Measurements from ENCODE around the gene PDZRN4.

Gene PDZRN4

GRCh38 chr12:41520869-41521268 is 332.7 kb downstream of the PDZRN4 start:
- no peak overlapping the region for H3K9ac ChIP-seq (ENCODE audit: low read depth, low read length)
- H3K27me3 ChIP-seq (ENCODE audit: control insufficient read depth, insufficient read depth, low read length), result no peaks in the 10 kb centered on the region
- no peaks in the 10 kb centered on the region for H3K9me3 ChIP-seq (replicated peaks; ENCODE audit: low read length)
- H3K4me2 ChIP-seq (ENCODE audit: low read length), result no peak overlapping the region
- peaks cover 14% of the 10 kb centered on the region for H3K4me1 ChIP-seq (ENCODE audit: control insufficient read depth, insufficient read depth, low read length)
- no peaks in the 10 kb centered on the region for H3K36me3 ChIP-seq (ENCODE audit: insufficient read depth, low read length)
- H3K4me3 ChIP-seq (ENCODE audit: low read length), result no peak overlapping the region

DNA sequence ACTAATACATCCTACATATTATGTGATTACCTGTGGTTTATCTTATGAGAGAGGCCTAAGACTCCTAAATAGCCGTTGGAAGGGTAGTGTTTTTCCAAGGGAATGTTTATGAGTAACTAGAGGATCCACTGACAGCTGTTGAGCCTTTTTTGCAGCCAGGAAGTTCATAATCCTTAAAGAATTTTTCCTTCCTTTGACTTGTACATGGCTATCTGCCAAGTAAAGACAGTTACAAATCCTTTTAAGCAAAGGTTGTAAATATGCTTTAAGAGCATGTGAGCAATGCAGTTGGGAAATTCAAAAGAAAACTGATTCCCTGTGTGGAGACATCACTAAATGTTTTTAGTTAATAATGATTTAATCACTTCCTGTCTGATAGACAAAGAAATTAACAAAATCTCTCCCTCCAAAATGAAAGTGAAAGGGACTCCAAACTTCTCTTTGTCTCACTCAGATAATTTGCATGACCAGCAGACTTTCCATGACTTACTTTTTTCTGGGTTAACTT is 333.8 kb downstream of the PDZRN4 start:
- H3K36me3 ChIP-seq (ENCODE audit: insufficient read depth, low read length), result no peaks in the 10 kb centered on the region
- peak overlapping the region; percentile 61 for H3K9ac ChIP-seq (ENCODE audit: low read depth, low read length)
- H3K27me3 ChIP-seq (ENCODE audit: control insufficient read depth, insufficient read depth, low read length), result no peaks in the 10 kb centered on the region
- H3K9me3 ChIP-seq (replicated peaks; ENCODE audit: low read length), result no peaks in the 10 kb centered on the region
- peaks cover 14% of the 10 kb centered on the region for H3K4me1 ChIP-seq (ENCODE audit: control insufficient read depth, insufficient read depth, low read length)
- H3K4me2 ChIP-seq (ENCODE audit: low read length), result peak overlapping the region; percentile 74
- peak overlapping the region; percentile 50 for H3K4me3 ChIP-seq (ENCODE audit: low read length)

DNA sequence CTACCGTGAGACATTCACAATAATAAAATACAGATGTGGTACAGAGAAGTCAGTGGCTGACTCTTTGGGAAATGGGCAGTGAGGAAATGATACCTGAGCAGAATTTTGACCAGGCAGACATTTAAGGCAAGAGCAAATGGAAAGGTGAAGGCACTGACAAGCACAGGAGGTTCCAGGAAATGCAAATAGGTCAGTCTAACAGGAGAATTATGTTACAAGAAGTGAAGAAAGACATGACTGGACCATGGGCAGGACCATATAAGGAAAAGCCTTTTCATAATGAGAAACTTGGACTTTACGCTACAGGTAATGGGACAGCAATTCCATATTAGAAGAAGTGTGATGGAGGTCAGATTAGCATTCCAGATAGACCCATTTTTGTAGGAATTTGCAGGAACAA is 338.9 kb downstream of the PDZRN4 start:
- no peak overlapping the region for H3K4me3 ChIP-seq (ENCODE audit: low read length)
- no peak overlapping the region for H3K9ac ChIP-seq (ENCODE audit: low read depth, low read length)
- peaks cover 10% of the 10 kb centered on the region for H3K4me1 ChIP-seq (ENCODE audit: control insufficient read depth, insufficient read depth, low read length)
- H3K36me3 ChIP-seq (ENCODE audit: insufficient read depth, low read length), result no peaks in the 10 kb centered on the region
- no peak overlapping the region for H3K4me2 ChIP-seq (ENCODE audit: low read length)
- H3K9me3 ChIP-seq (replicated peaks; ENCODE audit: low read length), result no peaks in the 10 kb centered on the region
- no peaks in the 10 kb centered on the region for H3K27me3 ChIP-seq (ENCODE audit: control insufficient read depth, insufficient read depth, low read length)

DNA sequence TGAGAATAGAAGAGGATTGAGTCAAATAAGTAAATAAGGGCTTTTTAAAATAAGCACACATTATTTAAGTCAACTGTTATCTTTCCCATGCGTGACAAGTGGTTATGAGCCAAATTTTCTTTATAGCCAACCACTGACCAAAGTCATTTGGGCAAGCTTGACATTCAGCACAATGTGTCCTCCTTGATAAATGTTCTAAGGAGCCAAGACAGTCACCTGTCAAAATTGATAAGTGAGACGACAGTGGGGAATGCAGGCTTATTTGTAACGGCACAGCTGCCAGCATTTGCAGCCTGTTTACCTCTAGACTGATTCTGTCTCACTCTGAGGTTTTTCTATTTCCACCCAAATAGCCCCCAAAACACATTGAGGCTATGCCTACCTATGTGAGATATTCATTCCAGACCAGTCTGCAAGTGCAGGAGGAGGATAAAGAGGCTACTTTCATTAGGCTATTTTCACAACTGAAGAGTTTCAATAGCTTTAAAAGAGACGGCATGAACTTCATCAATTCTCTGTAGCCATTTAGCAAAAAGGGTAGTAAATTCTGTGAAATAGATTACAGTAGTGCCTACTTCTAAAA is 339.5 kb downstream of the PDZRN4 start:
- no peak overlapping the region for H3K4me2 ChIP-seq (ENCODE audit: low read length)
- no peaks in the 10 kb centered on the region for H3K36me3 ChIP-seq (ENCODE audit: insufficient read depth, low read length)

GRCh38 chr12:41528874-41529273 is 340.8 kb downstream of the PDZRN4 start:
- Histone ChIP-seq H3K9ac (ENCODE audit: low read depth, low read length) (no peak overlapping the region), H3K4me2 (ENCODE audit: low read length) (no peak overlapping the region), H3K27me3 (ENCODE audit: control insufficient read depth, insufficient read depth, low read length) (no peaks in the 10 kb centered on the region)

More for the DNA sequence above, 339.5 kb downstream of the PDZRN4 start:
- Histone ChIP-seq H3K27me3 (ENCODE audit: control insufficient read depth, insufficient read depth, low read length) (no peaks in the 10 kb centered on the region), H3K4me3 (ENCODE audit: low read length) (no peak overlapping the region), H3K9me3 (replicated peaks; ENCODE audit: low read length) (no peaks in the 10 kb centered on the region), H3K9ac (ENCODE audit: low read depth, low read length) (no peak overlapping the region), H3K4me1 (ENCODE audit: control insufficient read depth, insufficient read depth, low read length) (peaks cover 5% of the 10 kb centered on the region)

GRCh38 chr12:41530441-41530840 is 342.3 kb downstream of the PDZRN4 start:
- no peaks in the 10 kb centered on the region for H3K36me3 ChIP-seq (ENCODE audit: insufficient read depth, low read length)
- H3K4me3 ChIP-seq (ENCODE audit: low read length), result no peak overlapping the region
- no peak overlapping the region for H3K9ac ChIP-seq (ENCODE audit: low read depth, low read length)
- H3K27me3 ChIP-seq (ENCODE audit: control insufficient read depth, insufficient read depth, low read length), result no peaks in the 10 kb centered on the region
- no peaks in the 10 kb centered on the region for H3K4me1 ChIP-seq (ENCODE audit: control insufficient read depth, insufficient read depth, low read length)
- no peak overlapping the region for H3K4me2 ChIP-seq (ENCODE audit: low read length)
- H3K9me3 ChIP-seq (replicated peaks; ENCODE audit: low read length), result no peaks in the 10 kb centered on the region

More at GRCh38 chr12:41528874-41529273, 340.8 kb downstream of the PDZRN4 start:
- no peaks in the 10 kb centered on the region for H3K36me3 ChIP-seq (ENCODE audit: insufficient read depth, low read length)
- H3K9me3 ChIP-seq (replicated peaks; ENCODE audit: low read length), result no peaks in the 10 kb centered on the region
- no peak overlapping the region for H3K4me3 ChIP-seq (ENCODE audit: low read length)
- H3K4me1 ChIP-seq (ENCODE audit: control insufficient read depth, insufficient read depth, low read length), result no peaks in the 10 kb centered on the region

DNA sequence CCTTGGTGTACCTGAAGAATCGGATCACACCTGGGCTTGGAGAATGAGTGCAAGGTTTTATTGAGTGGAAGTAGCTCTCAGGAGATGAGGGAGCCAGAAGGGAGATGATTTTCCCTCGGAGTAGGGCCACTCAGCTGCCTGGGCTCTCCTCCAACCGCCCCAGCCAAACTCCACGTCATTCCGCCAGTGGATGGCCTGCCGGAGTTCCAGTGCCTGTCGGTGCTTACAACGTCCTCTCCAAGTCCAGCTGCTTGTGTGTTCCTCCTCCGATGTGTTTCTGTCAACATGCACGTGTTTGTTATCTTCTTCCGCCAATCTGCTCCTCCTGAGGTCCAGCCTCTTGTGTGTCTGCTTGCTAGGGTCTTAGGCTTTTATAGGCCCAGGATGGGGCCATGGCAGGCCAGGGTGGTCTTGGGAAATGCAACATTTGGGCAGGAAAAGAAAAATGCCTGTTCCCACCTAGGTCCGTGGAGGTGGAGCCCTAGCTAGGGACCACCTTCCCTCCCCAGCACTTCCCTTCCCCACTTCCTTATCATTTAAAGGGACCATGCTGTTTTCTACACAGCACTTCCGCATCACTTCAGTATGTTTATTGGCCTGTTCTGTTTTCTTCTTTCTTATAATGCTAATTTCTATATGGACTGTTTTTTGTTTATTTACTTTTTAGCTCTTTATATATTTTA is 343.2 kb downstream of the PDZRN4 start:
- no peaks in the 10 kb centered on the region for H3K4me1 ChIP-seq (ENCODE audit: control insufficient read depth, insufficient read depth, low read length)
- H3K4me3 ChIP-seq (ENCODE audit: low read length), result no peak overlapping the region
- H3K9ac ChIP-seq (ENCODE audit: low read depth, low read length), result no peak overlapping the region
- no peaks in the 10 kb centered on the region for H3K36me3 ChIP-seq (ENCODE audit: insufficient read depth, low read length)
- H3K9me3 ChIP-seq (replicated peaks; ENCODE audit: low read length), result no peaks in the 10 kb centered on the region
- no peaks in the 10 kb centered on the region for H3K27me3 ChIP-seq (ENCODE audit: control insufficient read depth, insufficient read depth, low read length)
- H3K4me2 ChIP-seq (ENCODE audit: low read length), result no peak overlapping the region

- no peaks in the 10 kb centered on the region for H3K36me3 ChIP-seq (ENCODE audit: insufficient read depth, low read length)
- H3K9me3 ChIP-seq (replicated peaks; ENCODE audit: low read length), result no peaks in the 10 kb centered on the region
- no peak overlapping the region for H3K4me3 ChIP-seq (ENCODE audit: low read length)
- no peaks in the 10 kb centered on the region for H3K27me3 ChIP-seq (ENCODE audit: control insufficient read depth, insufficient read depth, low read length)
- no peak overlapping the region for H3K4me2 ChIP-seq (ENCODE audit: low read length)
- no peaks in the 10 kb centered on the region for H3K4me1 ChIP-seq (ENCODE audit: control insufficient read depth, insufficient read depth, low read length)
- no peak overlapping the region for H3K9ac ChIP-seq (ENCODE audit: low read depth, low read length)
Measured at GRCh38 chr12:41532072-41532471, 344.0 kb downstream of the PDZRN4 start.

- no peaks in the 10 kb centered on the region for H3K27me3 ChIP-seq (ENCODE audit: control insufficient read depth, insufficient read depth, low read length)
- no peaks in the 10 kb centered on the region for H3K4me1 ChIP-seq (ENCODE audit: control insufficient read depth, insufficient read depth, low read length)
- no peak overlapping the region for H3K9ac ChIP-seq (ENCODE audit: low read depth, low read length)
- no peaks in the 10 kb centered on the region for H3K9me3 ChIP-seq (replicated peaks; ENCODE audit: low read length)
- H3K36me3 ChIP-seq (ENCODE audit: insufficient read depth, low read length), result no peaks in the 10 kb centered on the region
- H3K4me3 ChIP-seq (ENCODE audit: low read length), result no peak overlapping the region
- no peak overlapping the region for H3K4me2 ChIP-seq (ENCODE audit: low read length)
Measured at GRCh38 chr12:41536813-41537490, 348.8 kb downstream of the PDZRN4 start.

DNA sequence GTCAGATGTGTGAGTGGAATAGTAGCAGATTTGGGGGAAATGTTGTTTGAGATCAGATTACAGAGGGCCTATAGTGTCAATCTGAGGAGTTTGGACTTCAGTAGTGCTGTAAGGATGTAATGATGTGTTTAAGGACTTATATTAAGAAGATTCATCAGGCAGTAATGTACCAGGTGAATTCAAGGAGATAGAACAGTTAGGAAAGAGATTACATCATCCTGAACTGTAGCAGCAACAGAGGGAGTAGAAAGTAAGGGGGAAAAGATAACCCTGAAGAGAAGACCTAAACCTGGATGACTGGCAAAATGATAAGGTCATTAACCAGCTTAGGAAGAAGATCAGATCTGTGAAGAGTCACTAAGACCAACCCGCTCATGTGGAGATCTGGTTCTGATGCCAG is 349.4 kb downstream of the PDZRN4 start:
- Histone ChIP-seq H3K9me3 (replicated peaks; ENCODE audit: low read length) (no peaks in the 10 kb centered on the region), H3K36me3 (ENCODE audit: insufficient read depth, low read length) (no peaks in the 10 kb centered on the region), H3K4me2 (ENCODE audit: low read length) (no peak overlapping the region), H3K4me3 (ENCODE audit: low read length) (no peak overlapping the region), H3K4me1 (ENCODE audit: control insufficient read depth, insufficient read depth, low read length) (no peaks in the 10 kb centered on the region), H3K9ac (ENCODE audit: low read depth, low read length) (no peak overlapping the region), H3K27me3 (ENCODE audit: control insufficient read depth, insufficient read depth, low read length) (no peaks in the 10 kb centered on the region)

GRCh38 chr12:41545761-41546160 is 357.6 kb downstream of the PDZRN4 start:
- no peaks in the 10 kb centered on the region for H3K36me3 ChIP-seq (ENCODE audit: insufficient read depth, low read length)
- no peaks in the 10 kb centered on the region for H3K9me3 ChIP-seq (replicated peaks; ENCODE audit: low read length)
- no peak overlapping the region for H3K4me2 ChIP-seq (ENCODE audit: low read length)
- H3K4me3 ChIP-seq (ENCODE audit: low read length), result no peak overlapping the region
- H3K27me3 ChIP-seq (ENCODE audit: control insufficient read depth, insufficient read depth, low read length), result no peaks in the 10 kb centered on the region
- no peak overlapping the region for H3K9ac ChIP-seq (ENCODE audit: low read depth, low read length)
- no peaks in the 10 kb centered on the region for H3K4me1 ChIP-seq (ENCODE audit: control insufficient read depth, insufficient read depth, low read length)
